Prostate gland (tissue), 2 donors: ENCODE data around the gene PTPN12.

Experiments
- CTCF ChIP-seq, 4 experiments: fragments of 200-600 bp in 2 of 4; fragments of 450-650 bp in 2 of 4; sonication (generic) in 2 of 4; IDR thresholded peaks; 1 replicate in 3 of 4; 2 replicates in 1 of 4; pipeline ENCODE4 v1.5.1; 2016 to 2019; ENCODE audit warnings: antibody characterized with exemption in 4 of 4, mild to moderate bottlenecking in 2 of 4, moderate library complexity in 2 of 4
- POLR2A ChIP-seq: fragments of 450-650 bp; IDR thresholded peaks from one replicate; pipeline ENCODE4 v1.6.1; 2016; ENCODE audit warnings: antibody characterized with exemption, mild to moderate bottlenecking
- POLR2AphosphoS5 ChIP-seq: sonication (generic); formaldehyde crosslinking; IDR thresholded peaks from one replicate; pipeline ENCODE4 v1.6.1; 2017; ENCODE audit warnings: antibody characterized with exemption

- peak; percentile 99 for TF ChIP-seq POLR2A
- peak in 1 of 4 experiments; percentile 5 for TF ChIP-seq CTCF (IDR thresholded peaks at IDR 0.05)
- TF ChIP-seq POLR2AphosphoS5: peak; percentile 100
Observed at GRCh38 chr7:77536413-77537135, 521 bp upstream of the PTPN12 start.
